Activated naive CD8-positive, alpha-beta T cell treated with anti-CD3 and anti-CD28 coated beads for 36 hours (primary cell): ENCODE measurements around the gene VPS26B. TPM values are rescaled to one million over a fixed set of nuclear protein-coding genes. Genes with fewer than 3 reads are reported as not detected.

Experiments
- DNase-seq: peaks from one replicate; pipeline ENCODE4 v3.0.0; 2021
- H3K27ac Mint-ChIP-seq: one replicate; pipeline ENCODE4 v1.8.0; 2022; ENCODE audit warnings: mild to moderate bottlenecking, moderate library complexity, mixed read lengths
- H3K27me3 Mint-ChIP-seq: one replicate; pipeline ENCODE4 v1.8.0; 2022; ENCODE audit warnings: mild to moderate bottlenecking, mixed read lengths
- H3K36me3 Mint-ChIP-seq: one replicate; pipeline ENCODE4 v1.8.0; 2021; ENCODE audit warnings: mild to moderate bottlenecking, mixed read lengths
- H3K4me1 Mint-ChIP-seq: one replicate; pipeline ENCODE4 v1.8.0; 2021; ENCODE audit warnings: mixed read lengths
- H3K4me3 Mint-ChIP-seq: one replicate; pipeline ENCODE4 v1.8.0; 2022; ENCODE audit warnings: mild to moderate bottlenecking, moderate library complexity, mixed read lengths
- H3K9me3 Mint-ChIP-seq: one replicate; pipeline ENCODE4 v1.8.0; 2022; ENCODE audit warnings: mixed read lengths
- total RNA-seq, 2 experiments: library from RNA; stranded (reverse); gene quantifications; one replicate each; pipeline ENCODE4 v1.2.3, GENCODE V29; 2021

The VPS26B gene
- total RNA-seq, 2 experiments from 2014 or later, result 28.8 to 30.3 TPM

DNA sequence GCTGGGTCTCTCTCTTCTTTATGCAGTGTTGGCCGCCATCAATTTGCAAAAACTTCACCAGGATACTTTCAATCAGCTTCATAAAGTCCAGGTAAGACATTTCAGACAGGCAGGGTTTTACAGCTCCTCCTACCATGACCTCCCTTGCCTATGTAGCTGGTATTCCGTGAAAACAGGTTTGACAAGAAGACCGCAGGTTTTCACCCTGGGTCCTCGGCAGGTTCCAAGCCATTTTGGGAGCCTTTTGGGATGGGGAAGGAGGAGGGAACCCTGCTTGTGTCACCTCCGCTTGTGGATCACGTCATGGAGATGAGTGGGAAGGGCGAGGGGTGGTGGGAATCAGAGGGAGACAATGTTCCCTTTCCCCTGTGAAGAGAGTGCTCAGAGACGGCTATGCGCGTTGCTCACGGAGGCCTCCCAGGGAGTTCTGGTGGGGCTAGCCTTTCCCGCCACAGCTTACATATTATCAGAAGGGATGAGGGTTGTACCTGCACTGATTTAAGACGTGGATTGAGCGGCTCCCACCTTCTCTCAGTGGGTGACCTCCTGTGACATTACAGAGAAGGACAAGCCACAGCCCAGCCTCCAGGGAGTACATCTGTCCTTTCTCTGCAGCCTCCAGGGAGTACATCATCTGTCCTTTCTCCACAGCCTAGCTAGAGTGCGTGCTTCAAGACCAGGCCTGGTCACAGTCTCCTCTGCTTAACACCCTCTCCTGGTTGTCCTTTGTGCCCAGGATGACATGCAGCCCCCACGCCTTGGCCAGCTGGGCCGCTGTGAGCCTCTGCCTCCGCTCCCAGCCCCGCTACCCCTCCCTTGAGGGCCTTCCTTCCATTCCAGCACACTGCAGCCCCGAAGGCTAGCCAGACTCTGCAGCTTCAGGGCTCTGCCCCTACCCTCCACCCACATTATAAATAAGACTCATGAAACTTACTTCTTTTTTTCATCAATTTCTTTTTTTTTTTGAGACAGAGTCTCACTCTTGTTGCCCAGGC is 68.9 kb downstream of the VPS26B start:
- Mint-ChIP-seq H3K9me3 (no peaks in the 10 kb centered on the region), H3K36me3 (peaks cover 4% of the 10 kb centered on the region), H3K27ac (no peak overlapping the region), H3K4me3 (no peak overlapping the region), H3K27me3 (no peaks in the 10 kb centered on the region), H3K4me1 (no peaks in the 10 kb centered on the region)
- DNase-seq, result no peak

DNA sequence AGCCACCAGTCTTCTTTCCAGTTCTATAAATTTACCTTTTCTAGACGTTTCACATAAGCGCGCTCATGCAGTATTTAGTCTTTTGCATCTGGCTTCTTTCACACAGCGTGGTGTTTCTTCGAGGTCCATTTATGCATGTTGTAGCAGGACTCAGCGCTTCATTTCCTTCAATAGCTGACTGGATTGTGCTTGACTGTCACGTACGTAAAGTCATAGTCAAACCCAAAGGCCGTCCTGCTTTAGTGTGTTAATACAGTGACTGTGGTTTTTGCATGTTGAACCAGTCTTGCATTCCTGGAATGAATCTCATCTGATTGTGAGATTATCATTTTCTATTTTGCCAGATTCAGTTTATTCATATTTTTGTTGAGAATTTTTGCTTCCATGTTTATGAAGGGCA is 70.2 kb downstream of the VPS26B start:
- no peak overlapping the region for H3K4me3 Mint-ChIP-seq
- no peaks in the 10 kb centered on the region for H3K9me3 Mint-ChIP-seq
- no peak overlapping the region for H3K27ac Mint-ChIP-seq
- H3K4me1 Mint-ChIP-seq, result no peaks in the 10 kb centered on the region
- no peaks in the 10 kb centered on the region for H3K27me3 Mint-ChIP-seq
- H3K36me3 Mint-ChIP-seq, result peaks cover 10% of the 10 kb centered on the region
- no peak for DNase-seq

Other genes with a start within 250 kb of the VPS26B start
- gene JAM3, start 155.6 kb upstream of the VPS26B start, total RNA-seq, result 10 to 100 TPM; 18.3 to 21.2 TPM
- 10 to 100 TPM; 93.4 to 96.7 TPM for gene NCAPD3, start 704 bp upstream of the VPS26B start, total RNA-seq
- gene THYN1, start 28.7 kb downstream of the VPS26B start, total RNA-seq, result 10 to 100 TPM; 79.5 to 79.8 TPM
- gene ACAD8, start 28.9 kb downstream of the VPS26B start, total RNA-seq, result 10 to 100 TPM; 20.9 to 21.1 TPM
- 10 to 100 TPM in 1 of 2 experiments, 1 to 10 TPM in 1; 9.8 to 10.9 TPM for gene GLB1L3, start 51.7 kb downstream of the VPS26B start, total RNA-seq
- gene GLB1L2, start 107.3 kb downstream of the VPS26B start, total RNA-seq, result 1 to 10 TPM; 9.1 to 9.3 TPM
- under 1 TPM in 1 of 2 experiments, not detected in 1; 0.04 TPM for gene B3GAT1, start 187.6 kb downstream of the VPS26B start, total RNA-seq